ENCODE data around the gene CLCN2.

DNA sequence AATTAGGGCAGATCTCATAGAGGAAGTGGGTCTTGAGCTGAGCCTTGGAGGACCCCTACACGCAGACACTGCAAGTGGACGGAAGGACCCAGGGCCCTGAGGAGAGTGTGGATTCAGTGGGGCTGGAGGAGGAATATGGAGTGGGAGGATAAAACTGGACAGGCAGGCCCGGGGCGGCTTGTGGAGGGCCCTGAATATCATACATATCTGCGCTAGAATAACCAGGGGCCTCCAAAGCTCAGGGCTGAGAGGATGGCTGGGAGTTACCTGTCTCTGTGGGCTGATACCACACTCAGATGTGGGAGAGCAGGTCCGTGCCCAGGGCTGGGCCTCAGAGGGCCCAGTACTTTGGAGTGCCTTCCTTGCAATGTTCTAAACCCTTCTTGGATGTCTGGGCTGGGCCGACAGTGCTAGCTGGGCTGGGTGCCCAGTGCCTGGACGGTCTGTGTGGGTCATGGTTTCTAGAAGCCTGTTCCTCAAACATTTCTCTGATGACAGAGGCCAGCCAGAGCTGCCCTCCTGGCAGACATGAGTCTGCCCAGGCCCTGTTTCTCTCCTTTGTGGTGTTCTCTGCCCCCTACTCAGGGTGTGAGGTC lies 48.0 kb upstream of the CLCN2 start:
- TF ChIP-seq RAD21 (conservative IDR thresholded peaks at IDR 0.05): no peak
- TF ChIP-seq TAF1 (IDR thresholded peaks at IDR 0.05; ENCODE audit: low read depth): no peak
- no peak for TF ChIP-seq EP300 (conservative IDR thresholded peaks at IDR 0.05; ENCODE audit: poor library complexity, severe bottlenecking)
- TF ChIP-seq EZH2 (IDR thresholded peaks at IDR 0.05; ENCODE audit: borderline replicate concordance, insufficient read depth, low read length, poor library complexity, severe bottlenecking): no peak
- no peak for TF ChIP-seq CTCF (IDR thresholded peaks at IDR 0.05; ENCODE audit: poor library complexity, severe bottlenecking)
